ENCODE data around the gene ZNF692. TPM values are rescaled to one million over a fixed set of nuclear protein-coding genes. Genes with fewer than 3 reads are reported as not detected.
"Not testable (repeated sequence)": the region's sequence is repeated elsewhere in the genome, so short reads cannot be mapped to it uniquely, and the experiment has no call there.

Gene ZNF692
- polyA plus RNA-seq, 4 donors = 42.2 to 124 (median 70.2) TPM

GRCh38 chr1:248900637-248901036 is 41.8 kb upstream of the ZNF692 start:
- Histone ChIP-seq H3K4me3 (ENCODE audit: low read depth in 1 of 3, low read length in 3 of 3) (no peak overlapping the region), H3K9me3 (ENCODE audit: control insufficient read depth in 2 of 2, insufficient read depth in 1 of 2, low read depth in 1 of 2, low read length in 1 of 2) (no peaks in the 10 kb centered on the region), H3K36me3 (ENCODE audit: control insufficient read depth in 3 of 3, insufficient read depth in 2 of 3, low read depth in 1 of 3, low read length in 3 of 3) (no peaks in the 10 kb centered on the region), H3K4me1 (ENCODE audit: control insufficient read depth in 3 of 3, insufficient read depth in 2 of 3, low read depth in 1 of 3, low read length in 2 of 3) (peaks cover 0 to 2% (median 0%) of the 10 kb centered on the region in 3 donors), H3K27ac (ENCODE audit: low read depth in 1 of 3, low read length in 2 of 3) (no peak overlapping the region), H3K27me3 (ENCODE audit: control insufficient read depth in 3 of 3, insufficient read depth in 3 of 3, low read length in 3 of 3) (peaks cover 0 to 3% (median 0%) of the 10 kb centered on the region in 3 donors)
- FAIRE-seq (no peak), DNase-seq (no peak)
- WGBS, 3 donors = 93 to 98% (median 96%) methylated on average over 1 of the region's 1 CpG

- H3K4me3 ChIP-seq (ENCODE audit: low read depth in 1 of 3, low read length in 3 of 3) = no peak overlapping the region
- no peak for DNase-seq
- H3K36me3 ChIP-seq (ENCODE audit: control insufficient read depth in 3 of 3, insufficient read depth in 2 of 3, low read depth in 1 of 3, low read length in 3 of 3) = no peaks in the 10 kb centered on the region
- H3K27me3 ChIP-seq (ENCODE audit: control insufficient read depth in 3 of 3, insufficient read depth in 3 of 3, low read length in 3 of 3) = peaks cover 0 to 3% (median 0%) of the 10 kb centered on the region in 3 donors
- no peaks in the 10 kb centered on the region for H3K4me1 ChIP-seq (ENCODE audit: control insufficient read depth in 3 of 3, insufficient read depth in 2 of 3, low read depth in 1 of 3, low read length in 2 of 3)
- no peak overlapping the region for H3K27ac ChIP-seq (ENCODE audit: low read depth in 1 of 3, low read length in 2 of 3)
- H3K9me3 ChIP-seq (ENCODE audit: control insufficient read depth in 2 of 2, insufficient read depth in 1 of 2, low read depth in 1 of 2, low read length in 1 of 2) = no peaks in the 10 kb centered on the region
- no peak for FAIRE-seq
- WGBS, 3 donors = 49 to 82% (median 78%) methylated on average over 9 of the region's 9 CpGs
These were observed 38.8 kb upstream of the ZNF692 start for GRCh38 chr1:248897412-248898337.

- no peak for FAIRE-seq
- Histone ChIP-seq H3K36me3 (ENCODE audit: control insufficient read depth in 3 of 3, insufficient read depth in 2 of 3, low read depth in 1 of 3, low read length in 3 of 3) (no peaks in the 10 kb centered on the region), H3K27ac (ENCODE audit: low read depth in 1 of 3, low read length in 2 of 3) (no peak overlapping the region)
These were observed 36.0 kb upstream of the ZNF692 start for GRCh38 chr1:248894837-248895236.

GRCh38 chr1:248892590-248892989 is 33.7 kb upstream of the ZNF692 start:
- Histone ChIP-seq H3K27ac (ENCODE audit: low read depth in 1 of 3, low read length in 2 of 3) (no peak overlapping the region), H3K4me3 (ENCODE audit: low read depth in 1 of 3, low read length in 3 of 3) (no peak overlapping the region), H3K4me1 (ENCODE audit: control insufficient read depth in 3 of 3, insufficient read depth in 2 of 3, low read depth in 1 of 3, low read length in 2 of 3) (no peaks in the 10 kb centered on the region), H3K27me3 (ENCODE audit: control insufficient read depth in 3 of 3, insufficient read depth in 3 of 3, low read length in 3 of 3) (peaks cover 0 to 7% (median 0%) of the 10 kb centered on the region in 3 donors), H3K36me3 (ENCODE audit: control insufficient read depth in 3 of 3, insufficient read depth in 2 of 3, low read depth in 1 of 3, low read length in 3 of 3) (no peaks in the 10 kb centered on the region), H3K9me3 (ENCODE audit: control insufficient read depth in 2 of 2, insufficient read depth in 1 of 2, low read depth in 1 of 2, low read length in 1 of 2) (no peaks in the 10 kb centered on the region)
- peak in 1 of 2 donors; percentile 69 for DNase-seq
- FAIRE-seq = no peak
- WGBS, 3 donors = 71 to 82% (median 78%) methylated on average over 1 of the region's 1 CpG

More at GRCh38 chr1:248894837-248895236, 36.0 kb upstream of the ZNF692 start:
- no peak for DNase-seq
- H3K27me3 ChIP-seq (ENCODE audit: control insufficient read depth in 3 of 3, insufficient read depth in 3 of 3, low read length in 3 of 3) = peaks cover 0 to 7% (median 0%) of the 10 kb centered on the region in 3 donors
- H3K4me1 ChIP-seq (ENCODE audit: control insufficient read depth in 3 of 3, insufficient read depth in 2 of 3, low read depth in 1 of 3, low read length in 2 of 3) = no peaks in the 10 kb centered on the region
- H3K4me3 ChIP-seq (ENCODE audit: low read depth in 1 of 3, low read length in 3 of 3) = no peak overlapping the region
- no peaks in the 10 kb centered on the region for H3K9me3 ChIP-seq (ENCODE audit: control insufficient read depth in 2 of 2, insufficient read depth in 1 of 2, low read depth in 1 of 2, low read length in 1 of 2)

- 84 to 94% (median 91%) methylated on average over 2 of the region's 2 CpGs for WGBS, 3 donors
- peaks cover 0 to 7% (median 0%) of the 10 kb centered on the region in 3 donors for H3K27me3 ChIP-seq (ENCODE audit: control insufficient read depth in 3 of 3, insufficient read depth in 3 of 3, low read length in 3 of 3)
- no peak for FAIRE-seq
- H3K27ac ChIP-seq (ENCODE audit: low read depth in 1 of 3, low read length in 2 of 3) = no peak overlapping the region
- no peaks in the 10 kb centered on the region for H3K4me1 ChIP-seq (ENCODE audit: control insufficient read depth in 3 of 3, insufficient read depth in 2 of 3, low read depth in 1 of 3, low read length in 2 of 3)
- no peak for DNase-seq
- H3K9me3 ChIP-seq (ENCODE audit: control insufficient read depth in 2 of 2, insufficient read depth in 1 of 2, low read depth in 1 of 2, low read length in 1 of 2) = no peaks in the 10 kb centered on the region
- no peak overlapping the region for H3K4me3 ChIP-seq (ENCODE audit: low read depth in 1 of 3, low read length in 3 of 3)
- H3K36me3 ChIP-seq (ENCODE audit: control insufficient read depth in 3 of 3, insufficient read depth in 2 of 3, low read depth in 1 of 3, low read length in 3 of 3) = no peaks in the 10 kb centered on the region
These were observed 32.9 kb upstream of the ZNF692 start for GRCh38 chr1:248891758-248892157.

GRCh38 chr1:248890549-248891498 is 31.9 kb upstream of the ZNF692 start:
- no peak overlapping the region for H3K27ac ChIP-seq (ENCODE audit: low read depth in 1 of 3, low read length in 2 of 3)
- H3K4me3 ChIP-seq (ENCODE audit: low read depth in 1 of 3, low read length in 3 of 3) = no peak overlapping the region
- no peaks in the 10 kb centered on the region for H3K4me1 ChIP-seq (ENCODE audit: control insufficient read depth in 3 of 3, insufficient read depth in 2 of 3, low read depth in 1 of 3, low read length in 2 of 3)
- DNase-seq = no peak
- H3K36me3 ChIP-seq (ENCODE audit: control insufficient read depth in 3 of 3, insufficient read depth in 2 of 3, low read depth in 1 of 3, low read length in 3 of 3) = no peaks in the 10 kb centered on the region
- H3K9me3 ChIP-seq (ENCODE audit: control insufficient read depth in 2 of 2, insufficient read depth in 1 of 2, low read depth in 1 of 2, low read length in 1 of 2) = no peaks in the 10 kb centered on the region
- FAIRE-seq = no peak
- whole genome bisulfite sequencing, 3 donors = 85 to 87% (median 86%) methylated on average over 9 of the region's 9 CpGs
- peaks cover 0 to 5% (median 0%) of the 10 kb centered on the region in 3 donors for H3K27me3 ChIP-seq (ENCODE audit: control insufficient read depth in 3 of 3, insufficient read depth in 3 of 3, low read length in 3 of 3)

GRCh38 chr1:248889914-248890243 is 31.0 kb upstream of the ZNF692 start:
- not testable (repeated sequence) for H3K27ac ChIP-seq (ENCODE audit: low read depth in 1 of 3, low read length in 2 of 3); H3K4me1 ChIP-seq (ENCODE audit: control insufficient read depth in 3 of 3, insufficient read depth in 2 of 3, low read depth in 1 of 3, low read length in 2 of 3); DNase-seq; H3K27me3 ChIP-seq (ENCODE audit: control insufficient read depth in 3 of 3, insufficient read depth in 3 of 3, low read length in 3 of 3); H3K9me3 ChIP-seq (ENCODE audit: control insufficient read depth in 2 of 2, insufficient read depth in 1 of 2, low read depth in 1 of 2, low read length in 1 of 2); FAIRE-seq; H3K36me3 ChIP-seq (ENCODE audit: control insufficient read depth in 3 of 3, insufficient read depth in 2 of 3, low read depth in 1 of 3, low read length in 3 of 3); H3K4me3 ChIP-seq (ENCODE audit: low read depth in 1 of 3, low read length in 3 of 3)
- WGBS, 3 donors = 76% methylated on average over 8 to 10 of the region's 10 CpGs

GRCh38 chr1:248886237-248886895 is 27.5 kb upstream of the ZNF692 start:
- Histone ChIP-seq H3K27me3 (ENCODE audit: control insufficient read depth in 3 of 3, insufficient read depth in 3 of 3, low read length in 3 of 3) (peaks cover 0 to 5% (median 0%) of the 10 kb centered on the region in 3 donors), H3K4me1 (ENCODE audit: control insufficient read depth in 3 of 3, insufficient read depth in 2 of 3, low read depth in 1 of 3, low read length in 2 of 3) (no peaks in the 10 kb centered on the region), H3K9me3 (ENCODE audit: control insufficient read depth in 2 of 2, insufficient read depth in 1 of 2, low read depth in 1 of 2, low read length in 1 of 2) (no peaks in the 10 kb centered on the region), H3K27ac (ENCODE audit: low read depth in 1 of 3, low read length in 2 of 3) (no peak overlapping the region), H3K36me3 (ENCODE audit: control insufficient read depth in 3 of 3, insufficient read depth in 2 of 3, low read depth in 1 of 3, low read length in 3 of 3) (no peaks in the 10 kb centered on the region), H3K4me3 (ENCODE audit: low read depth in 1 of 3, low read length in 3 of 3) (no peak overlapping the region)
- WGBS, 3 donors = 19 to 37% (median 25%) methylated on average over 1 of the region's 1 CpG
- FAIRE-seq (no peak), DNase-seq (no peak)
